HCT116 (cell line): ENCODE results near the gene FAM124B. TPM values are rescaled to one million over a fixed set of nuclear protein-coding genes. Genes with fewer than 3 reads are reported as not detected.

Experiments used
- ATAC-seq: fragments of 200-7000 bp; cut with Tn5 transposase; 2 replicates; pipeline ENCODE4 v1.9.1; 2020; ENCODE audit warnings: mild to moderate bottlenecking, moderate library complexity
- BruUV-seq: library from RNA; stranded (reverse); fragments of 400-500 nt; replicated peaks from 2 replicates; lab custom pipeline; 2021; lab: Mats Ljungman, UMichigan
- CTCF ChIA-PET: fragments of 300-600 bp; sonication (Branson Sonifier 250); formaldehyde crosslinking; loops from one replicate; lab custom pipeline; 2021; ENCODE audit warnings: antibody characterized with exemption; lab: Charles Lee
- POLR2A ChIA-PET: fragments of 300-600, 350-600 bp; sonication (Branson Sonifier 250); formaldehyde crosslinking; loops from one replicate; lab custom pipeline; 2021; ENCODE audit warnings: antibody characterized with exemption; lab: Charles Lee
- RAD21 ChIA-PET, 2 experiments: fragments of 300-600 bp; sonication (Branson Sonifier 250); formaldehyde crosslinking; loops; one replicate each; lab custom pipeline; 2023; ENCODE audit warnings: low total read pairs in 2 of 2; ENCODE audit not compliant: uncharacterized antibody in 2 of 2, unreplicated experiment in 2 of 2, low non-redundant PET in 1 of 2; lab: Charles Lee
- DNase-seq: peaks from one replicate; pipeline ENCODE4 v3.0.0-alpha.2; 2010; ENCODE audit warnings: low read depth, low spot score
- H2AFZ ChIP-seq: fragments of 200-600 bp; shearing (Covaris generic), sonication (generic); 2 replicates; pipeline ENCODE4 v1.6.1; 2017; ENCODE audit warnings: low read depth, mixed run types, mixed read lengths, antibody characterized with exemption, low read length; ENCODE audit not compliant: poor library complexity, severe bottlenecking
- H3K27ac ChIP-seq: 2 replicates; pipeline ENCODE4 v1.5.1; 2012; ENCODE audit warnings: low read depth, low read length
- H3K27me3 ChIP-seq: fragments of 200-600 bp; sonication (generic); 2 replicates; pipeline ENCODE4 v1.6.1; 2016; ENCODE audit warnings: mixed run types, low read length, mixed read lengths; ENCODE audit not compliant: insufficient read depth
- H3K36me3 ChIP-seq, 2 experiments: fragments of 200-500 bp in 1 of 2; fragments of 200-600 bp in 1 of 2; sonication (Bioruptor generic) in 1 of 2; sonication (generic) in 1 of 2; 2 replicates each; pipeline versions ENCODE4 v1.5.1 to v1.6.1; 2014 to 2016; ENCODE audit warnings: low read length in 2 of 2, inconsistent platforms in 1 of 2, mixed read lengths in 1 of 2, mixed run types in 1 of 2; ENCODE audit not compliant: insufficient read depth in 2 of 2, control insufficient read depth in 1 of 2
- H3K4me1 ChIP-seq, 2 experiments: fragments of 200-600 bp in 1 of 2; sonication (generic) in 1 of 2; 2 replicates each; pipeline versions ENCODE4 v1.5.1 to v1.6.1; 2012 to 2017; ENCODE audit warnings: low read length in 2 of 2, inconsistent platforms in 1 of 2, mild to moderate bottlenecking in 1 of 2, mixed read lengths in 1 of 2, mixed run types in 1 of 2, moderate library complexity in 1 of 2; ENCODE audit not compliant: insufficient read depth in 2 of 2, control insufficient read depth in 1 of 2
- H3K4me2 ChIP-seq: fragments of 200-600 bp; sonication (generic); 2 replicates; pipeline ENCODE4 v1.6.1; 2017; ENCODE audit warnings: mixed run types, low read length, mixed read lengths
- H3K4me3 ChIP-seq, 2 experiments: fragments of 200-600 bp in 1 of 2; sonication (generic) in 1 of 2; replicated peaks in 1 of 2; 2 replicates each; pipeline ENCODE4 v1.5.1; 2011 to 2016; ENCODE audit warnings: low read length in 2 of 2, control low read depth in 1 of 2, low read depth in 1 of 2, mild to moderate bottlenecking in 1 of 2, mixed read lengths in 1 of 2, mixed run types in 1 of 2
- H3K79me2 ChIP-seq: fragments of 200-600 bp; sonication (generic); 2 replicates; pipeline ENCODE4 v1.6.1; 2017; ENCODE audit warnings: mild to moderate bottlenecking, mixed run types, low read length, moderate library complexity, mixed read lengths; ENCODE audit not compliant: insufficient read depth
- H3K9ac ChIP-seq: fragments of 200-600 bp; sonication (generic); 2 replicates; pipeline ENCODE4 v1.6.1; 2016; ENCODE audit warnings: low read length, mixed read lengths
- H3K9me2 ChIP-seq: fragments of 200-600 bp; sonication (generic), shearing (Covaris generic); 2 replicates; pipeline ENCODE4 v1.6.1; 2017; ENCODE audit warnings: mixed run types, mild to moderate bottlenecking, moderate library complexity; ENCODE audit not compliant: insufficient read depth
- H3K9me3 ChIP-seq, 2 experiments: fragments of 200-500 bp in 1 of 2; fragments of 200-600 bp in 1 of 2; sonication (Bioruptor generic) in 1 of 2; sonication (generic) in 1 of 2; 2 replicates each; pipeline ENCODE4 v1.6.1; 2014 to 2017; ENCODE audit warnings: low read length in 2 of 2, mixed read lengths in 2 of 2, inconsistent platforms in 1 of 2, low read depth in 1 of 2, mild to moderate bottlenecking in 1 of 2, mixed run types in 1 of 2, moderate library complexity in 1 of 2; ENCODE audit not compliant: control insufficient read depth in 1 of 2, insufficient read depth in 1 of 2
- H4K20me1 ChIP-seq: fragments of 200-600 bp; sonication (generic), shearing (Covaris generic); 2 replicates; pipeline ENCODE4 v1.6.1; 2017; ENCODE audit warnings: mixed run types, mild to moderate bottlenecking, moderate library complexity; ENCODE audit not compliant: insufficient read depth
- CTCF ChIP-seq, 3 experiments: fragments of 200-600 bp in 1 of 3; sonication (generic) in 1 of 3; IDR thresholded peaks in 2 of 3; conservative IDR thresholded peaks in 1 of 3; 2 replicates each; pipeline ENCODE4 v1.5.1; 2012 to 2017; ENCODE audit warnings: low read depth in 2 of 3, low read length in 2 of 3, antibody characterized with exemption in 1 of 3, borderline replicate concordance in 1 of 3, control low read depth in 1 of 3, mild to moderate bottlenecking in 1 of 3, mixed read lengths in 1 of 3, mixed run types in 1 of 3, moderate library complexity in 1 of 3; ENCODE audit not compliant: insufficient read depth in 1 of 3
- EGR1 ChIP-seq: IDR thresholded peaks from 2 replicates; pipeline ENCODE4 v1.6.1; 2012; ENCODE audit warnings: low read depth
- ELF1 ChIP-seq: IDR thresholded peaks from 2 replicates; pipeline ENCODE4 v1.6.1; 2012; ENCODE audit warnings: low read depth, borderline replicate concordance
- EZH2 ChIP-seq: fragments of 200-600 bp; sonication (generic); IDR thresholded peaks from 2 replicates; pipeline ENCODE4 v1.6.1; 2017; ENCODE audit warnings: antibody characterized with exemption, mixed run types
- FOSL1 ChIP-seq: IDR thresholded peaks from 2 replicates; pipeline ENCODE4 v1.6.1; 2012; ENCODE audit warnings: low read depth
- JUND ChIP-seq: IDR thresholded peaks from 2 replicates; pipeline ENCODE4 v1.6.1; 2012
- MAX ChIP-seq: IDR thresholded peaks from 2 replicates; pipeline ENCODE4 v1.6.1; 2012
- POLR2A ChIP-seq: IDR thresholded peaks from 2 replicates; pipeline ENCODE4 v1.7.0; 2011; ENCODE audit warnings: borderline replicate concordance; ENCODE audit not compliant: insufficient read depth, insufficient read length; ENCODE audit errors: extremely low read depth
- POLR2AphosphoS5 ChIP-seq: IDR thresholded peaks from 2 replicates; pipeline ENCODE4 v1.6.1; 2011; ENCODE audit warnings: mild to moderate bottlenecking, low read depth, low read length, moderate library complexity
- SIN3A ChIP-seq: IDR thresholded peaks from 2 replicates; pipeline ENCODE4 v1.6.1; 2012; ENCODE audit warnings: low read depth
- SP1 ChIP-seq: IDR thresholded peaks from 2 replicates; pipeline ENCODE4 v1.6.1; 2012; ENCODE audit warnings: low read depth
- SRF ChIP-seq: IDR thresholded peaks from 2 replicates; pipeline ENCODE4 v1.6.1; 2012; ENCODE audit warnings: low read depth
- YY1 ChIP-seq: IDR thresholded peaks from 2 replicates; pipeline ENCODE4 v1.6.1; 2011; ENCODE audit warnings: low read length, low read depth, moderate library complexity, mild to moderate bottlenecking; ENCODE audit not compliant: insufficient replicate concordance; ENCODE audit errors: extremely low read depth
- intact Hi-C: fragments of 100-400 bp; cut with micrococcal nuclease; formaldehyde crosslinking; loops from 2 replicates; pipeline ENCODE4 v1.10.0; 2022
- total RNA-seq: library from RNA; stranded (reverse); gene quantifications from one replicate; pipeline ENCODE4 v1.2.1, GENCODE V29; 2021; ENCODE audit not compliant: unreplicated experiment

Gene FAM124B
- total RNA-seq, 1 experiment from 2014 or later: not detected

DNA sequence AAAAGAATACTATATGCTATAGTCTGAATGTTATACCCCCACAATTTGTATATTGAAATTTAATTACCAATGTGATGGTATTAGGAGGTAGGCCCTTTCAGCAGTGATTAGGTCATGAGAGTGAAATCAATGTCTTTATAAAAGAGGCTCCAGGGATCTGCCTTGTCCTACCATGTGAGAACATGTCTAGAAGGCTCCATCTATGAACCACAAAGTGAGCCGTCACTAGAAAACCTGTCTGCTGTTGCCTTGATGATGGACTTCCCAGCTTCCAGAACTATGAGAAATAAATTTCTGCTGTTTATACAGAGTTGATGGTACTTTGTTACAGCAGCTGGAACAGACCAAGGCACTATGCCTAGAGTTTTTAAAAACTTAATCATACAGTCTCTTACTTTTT lies 46.3 kb upstream of the FAM124B start:
- H3K9me2 ChIP-seq: no peaks in the 10 kb centered on the region
- CTCF ChIA-PET: no interaction called here
- no peak overlapping the region for H3K4me3 ChIP-seq
- H3K27me3 ChIP-seq: no peaks in the 10 kb centered on the region
- no TSS peak for BruUV-seq
- ATAC-seq: no peak
- H3K79me2 ChIP-seq: no peaks in the 10 kb centered on the region
- no peak overlapping the region for H3K4me2 ChIP-seq
- no peaks in the 10 kb centered on the region for H4K20me1 ChIP-seq
- RAD21 ChIA-PET: no interaction called here
- no peak overlapping the region for H2AFZ ChIP-seq
- H3K27ac ChIP-seq: no peak overlapping the region
- TF ChIP-seq YY1: no peak
- TF ChIP-seq CTCF (IDR thresholded peaks at IDR 0.05 in 2 of 3, conservative IDR thresholded peaks at IDR 0.05 in 1 of 3; ENCODE audit: borderline replicate concordance in 1 of 3, insufficient read depth in 1 of 3, low read depth in 2 of 3, low read length in 2 of 3): no peak
- TF ChIP-seq SRF: no peak
- no peak for TF ChIP-seq POLR2AphosphoS5
- no peak for TF ChIP-seq MAX
- TF ChIP-seq SP1: no peak
- TF ChIP-seq JUND: no peak
- no peak for TF ChIP-seq EGR1
- TF ChIP-seq POLR2A: no peak
- no peak for TF ChIP-seq EZH2
- no peaks in the 10 kb centered on the region for H3K36me3 ChIP-seq
- POLR2A ChIA-PET: no interaction called here
- DNase-seq: no peak
- 0 out of 4 replicates have a peak, but pooled peaks cover 0 to 3% of the 10 kb centered on the region in 2 experiments for H3K4me1 ChIP-seq
- no peak overlapping the region for H3K9ac ChIP-seq
- no peaks in the 10 kb centered on the region for H3K9me3 ChIP-seq
- intact Hi-C loops: no loop called here

GRCh38 chr2:224444783-224445182 lies 42.9 kb upstream of the FAM124B start:
- H3K9ac ChIP-seq: no peak overlapping the region
- H3K9me2 ChIP-seq: no peaks in the 10 kb centered on the region
- H3K4me3 ChIP-seq: no peak overlapping the region
- H3K4me2 ChIP-seq: no peak overlapping the region
- intact Hi-C loops: no loop called here
- ChIA-PET POLR2A (no interaction called here), CTCF (no interaction called here), RAD21 (no interaction called here)
- no peaks in the 10 kb centered on the region for H3K36me3 ChIP-seq
- no peaks in the 10 kb centered on the region for H3K9me3 ChIP-seq
- H3K27ac ChIP-seq: no peak overlapping the region
- H3K4me1 ChIP-seq: 0 out of 4 replicates have a peak, but pooled peaks cover 0 to 3% of the 10 kb centered on the region in 2 experiments
- DNase-seq (no peak), ATAC-seq (no peak)
- no peaks in the 10 kb centered on the region for H3K79me2 ChIP-seq
- BruUV-seq: no TSS peak
- H4K20me1 ChIP-seq: no peaks in the 10 kb centered on the region
- no peaks in the 10 kb centered on the region for H3K27me3 ChIP-seq
- no peak overlapping the region for H2AFZ ChIP-seq
- TF ChIP-seq ELF1 (no peak), JUND (no peak), SIN3A (no peak), FOSL1 (no peak), CTCF (IDR thresholded peaks at IDR 0.05 in 2 of 3, conservative IDR thresholded peaks at IDR 0.05 in 1 of 3; ENCODE audit: borderline replicate concordance in 1 of 3, insufficient read depth in 1 of 3, low read depth in 2 of 3, low read length in 2 of 3) (no peak), POLR2AphosphoS5 (no peak), SRF (no peak)
